OCI-M2 (cell line): ENCODE results near the gene TMBIM1.
"Not testable (repeated sequence)": the region's sequence is repeated elsewhere in the genome, so short reads cannot be mapped to it uniquely, and the experiment has no call there.

Experiments
- DNase-seq: peaks from one replicate; lab custom pipeline; 2025; ENCODE audit not compliant: unreplicated experiment; lab: John Stamatoyannopoulos, UW

Gene TMBIM1

GRCh38 chr2:218273214-218273907 lies 18.9 kb downstream of the TMBIM1 start:
- DNase-seq: not testable (repeated sequence)

DNA sequence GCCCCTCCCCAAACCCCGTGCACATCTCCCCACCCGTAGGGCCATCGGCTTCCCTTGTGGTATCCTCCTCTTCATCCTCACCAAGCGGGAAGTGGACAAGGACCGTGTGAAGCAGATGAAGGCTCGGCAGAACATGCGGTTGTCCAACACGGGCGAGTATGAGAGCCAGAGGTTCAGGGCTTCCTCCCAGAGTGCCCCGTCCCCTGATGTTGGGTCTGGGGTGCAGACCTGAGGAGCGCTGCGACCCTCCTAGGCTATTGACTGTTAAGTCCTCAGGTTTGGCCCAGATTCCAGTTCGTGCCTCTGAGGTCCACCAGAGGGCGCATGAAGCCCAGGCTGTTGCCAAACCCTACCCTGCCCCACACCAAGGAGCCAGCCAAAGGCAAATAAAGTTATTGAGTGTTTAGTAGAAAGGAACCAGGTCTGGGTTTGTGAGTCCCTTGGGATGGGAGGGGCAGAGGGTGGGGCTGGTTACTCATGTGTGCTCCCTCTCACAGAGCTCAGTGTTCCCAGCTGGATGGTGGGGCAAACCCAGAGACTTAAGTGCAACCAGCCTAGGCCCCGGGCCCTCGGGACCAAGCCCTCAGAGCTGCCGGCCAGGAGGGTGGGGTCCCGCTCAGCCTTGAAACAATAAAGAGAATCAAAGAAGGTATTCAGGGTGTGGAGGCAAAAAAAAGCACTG lies 19.6 kb downstream of the TMBIM1 start:
- DNase-seq: peak; percentile 54

DNA sequence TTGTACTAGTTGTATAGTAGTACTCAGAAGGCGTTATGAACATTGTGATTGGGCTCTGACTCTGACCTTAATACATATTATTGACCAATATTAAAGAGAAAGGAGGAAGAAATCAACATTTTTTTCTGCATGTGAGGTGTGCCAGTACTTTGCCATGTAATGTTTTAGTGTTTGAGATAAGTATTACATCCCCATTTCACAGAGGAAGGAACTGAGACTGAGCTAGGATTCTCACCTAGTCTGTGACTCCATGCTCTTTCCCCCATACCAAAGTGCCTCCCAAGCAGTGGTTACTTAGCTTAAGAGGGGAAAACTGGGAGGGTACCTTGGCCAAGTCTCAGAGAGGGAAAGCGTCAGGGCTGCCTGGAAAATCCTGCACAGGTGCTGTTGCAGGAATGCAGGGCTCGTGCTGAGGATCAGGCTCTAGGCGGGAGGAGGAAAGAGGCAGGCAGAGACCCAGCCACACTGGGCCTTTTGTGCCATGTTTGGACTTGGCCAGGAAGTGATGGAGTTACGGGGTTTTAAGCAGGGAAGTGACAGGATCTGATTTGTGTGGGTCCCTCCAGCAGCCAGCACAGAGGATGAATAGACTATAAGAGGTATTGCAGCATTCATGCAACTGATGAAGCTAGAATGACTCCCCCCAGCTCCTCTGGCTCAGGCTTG lies 20.3 kb downstream of the TMBIM1 start:
- no peak for DNase-seq

GRCh38 chr2:218271487-218271797 lies 20.9 kb downstream of the TMBIM1 start:
- no peak for DNase-seq

GRCh38 chr2:218270721-218271486 lies 21.4 kb downstream of the TMBIM1 start:
- DNase-seq: no peak

GRCh38 chr2:218269900-218270720 lies 22.2 kb downstream of the TMBIM1 start, which contains the start of the genes AAMP and PNKD:
Gene AAMP, minus strand, starts transcription at chr2:218270137. Its CDS starts 51 bp downstream, at chr2:218270086.
Gene PNKD, plus strand, starts transcription at chr2:218270519. Its CDS starts 17 bp downstream, at chr2:218270536.
- peak; percentile 89 for DNase-seq

DNA sequence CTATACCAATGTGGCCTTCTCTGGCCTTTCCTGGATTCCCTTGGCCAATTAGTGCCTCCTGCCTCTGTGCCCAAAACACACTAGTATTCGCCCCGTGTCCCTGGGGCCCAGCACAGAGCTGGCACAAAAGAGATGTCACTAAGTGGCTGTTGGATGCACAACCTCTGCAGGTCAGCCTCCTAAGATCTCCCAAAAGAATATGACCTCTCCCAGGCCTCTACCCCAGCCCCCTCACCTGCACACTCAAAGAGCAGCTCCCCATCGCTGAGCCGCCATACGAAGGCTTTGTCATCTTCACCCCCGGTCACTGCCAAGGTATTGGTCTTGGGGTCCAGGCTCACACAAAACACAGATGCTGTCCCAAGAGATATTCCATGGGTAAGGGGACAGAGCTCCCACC lies 25.0 kb downstream of the TMBIM1 start:
- DNase-seq: no peak

GRCh38 chr2:218266316-218266979 lies 25.9 kb downstream of the TMBIM1 start:
- no peak for DNase-seq

- no peak for DNase-seq
These were observed 26.7 kb downstream of the TMBIM1 start for GRCh38 chr2:218265626-218266025.

- DNase-seq: no peak
These were observed 27.3 kb downstream of the TMBIM1 start for GRCh38 chr2:218264773-218265561.

GRCh38 chr2:218263817-218264641 lies 28.3 kb downstream of the TMBIM1 start:
- no peak for DNase-seq

DNA sequence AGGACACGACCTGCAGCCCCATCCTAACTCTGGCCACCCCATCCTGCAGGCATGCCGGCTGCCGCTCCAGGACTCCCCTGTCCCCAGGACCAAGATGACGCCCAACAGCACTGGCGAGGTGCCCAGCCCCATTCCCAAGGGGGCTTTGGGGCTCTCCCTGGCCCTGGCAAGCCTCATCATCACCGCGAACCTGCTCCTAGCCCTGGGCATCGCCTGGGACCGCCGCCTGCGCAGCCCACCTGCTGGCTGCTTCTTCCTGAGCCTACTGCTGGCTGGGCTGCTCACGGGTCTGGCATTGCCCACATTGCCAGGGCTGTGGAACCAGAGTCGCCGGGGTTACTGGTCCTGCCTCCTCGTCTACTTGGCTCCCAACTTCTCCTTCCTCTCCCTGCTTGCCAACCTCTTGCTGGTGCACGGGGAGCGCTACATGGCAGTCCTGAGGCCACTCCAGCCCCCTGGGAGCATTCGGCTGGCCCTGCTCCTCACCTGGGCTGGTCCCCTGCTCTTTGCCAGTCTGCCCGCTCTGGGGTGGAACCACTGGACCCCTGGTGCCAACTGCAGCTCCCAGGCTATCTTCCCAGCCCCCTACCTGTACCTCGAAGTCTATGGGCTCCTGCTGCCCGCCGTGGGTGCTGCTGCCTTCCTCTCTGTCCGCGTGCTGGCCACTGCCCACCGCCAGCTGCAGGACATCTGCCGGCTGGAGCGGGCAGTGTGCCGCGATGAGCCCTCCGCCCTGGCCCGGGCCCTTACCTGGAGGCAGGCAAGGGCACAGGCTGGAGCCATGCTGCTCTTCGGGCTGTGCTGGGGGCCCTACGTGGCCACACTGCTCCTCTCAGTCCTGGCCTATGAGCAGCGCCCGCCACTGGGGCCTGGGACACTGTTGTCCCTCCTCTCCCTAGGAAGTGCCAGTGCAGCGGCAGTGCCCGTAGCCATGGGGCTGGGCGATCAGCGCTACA lies 29.4 kb downstream of the TMBIM1 start:
- no peak for DNase-seq

DNA sequence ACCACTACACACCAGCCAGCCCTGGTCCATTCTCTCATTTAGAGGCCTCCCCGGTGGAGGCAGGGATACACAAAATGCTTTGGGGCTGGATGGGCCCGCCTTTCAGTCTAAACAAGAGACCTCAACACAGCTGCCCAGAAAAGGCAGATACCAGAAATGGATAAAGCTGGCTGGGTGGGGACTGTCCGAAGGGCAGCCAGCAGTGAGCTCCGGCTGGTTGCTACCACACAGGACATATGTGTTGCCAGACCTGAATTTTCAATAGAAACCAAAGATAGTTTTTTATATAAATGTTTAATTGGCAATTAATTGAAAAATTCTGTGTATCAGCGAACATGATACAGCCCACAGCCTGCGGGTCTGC lies 30.1 kb downstream of the TMBIM1 start:
- DNase-seq: no peak

- no peak for DNase-seq
These were observed 30.7 kb downstream of the TMBIM1 start for GRCh38 chr2:218261423-218262236.

DNA sequence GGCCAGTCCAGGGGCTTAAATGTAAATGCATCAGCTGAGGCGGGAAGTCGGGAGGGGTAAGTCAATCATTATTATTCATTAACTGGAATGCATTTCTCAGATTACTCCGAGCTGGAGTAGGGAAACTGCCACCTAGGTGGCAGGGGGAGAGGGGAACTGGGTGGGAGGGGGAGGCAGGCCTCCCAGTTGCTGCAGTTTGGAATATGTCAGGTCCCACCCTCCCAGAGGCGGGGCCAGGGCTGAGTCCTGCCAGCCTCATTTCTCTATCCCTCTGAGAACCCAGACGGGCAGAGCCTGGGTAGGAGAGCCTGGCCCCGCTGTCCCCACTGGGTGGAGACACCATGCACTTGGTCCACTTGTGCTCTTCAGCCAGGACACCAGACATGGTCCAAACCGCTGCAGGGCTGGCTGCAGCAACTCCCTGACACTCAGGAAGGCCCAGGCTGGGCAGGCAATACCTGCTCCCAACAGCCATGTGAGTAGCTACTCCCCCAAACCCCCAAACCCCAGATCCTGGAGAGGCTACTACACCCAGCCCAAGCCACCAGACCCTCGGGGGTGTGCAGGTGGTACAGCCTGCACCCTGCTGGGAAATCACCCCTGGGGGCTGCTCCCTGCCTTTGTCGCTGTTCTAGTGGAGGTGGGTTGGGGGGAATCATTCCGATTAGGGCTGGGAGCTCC lies 31.4 kb downstream of the TMBIM1 start, which contains the start of gene GPBAR1:
TSS of gene GPBAR1 (plus strand) at position 274 of the 681 bp plus-strand sequence. CDS start 1,710 bp downstream, outside the sequence.
- no peak for DNase-seq

DNA sequence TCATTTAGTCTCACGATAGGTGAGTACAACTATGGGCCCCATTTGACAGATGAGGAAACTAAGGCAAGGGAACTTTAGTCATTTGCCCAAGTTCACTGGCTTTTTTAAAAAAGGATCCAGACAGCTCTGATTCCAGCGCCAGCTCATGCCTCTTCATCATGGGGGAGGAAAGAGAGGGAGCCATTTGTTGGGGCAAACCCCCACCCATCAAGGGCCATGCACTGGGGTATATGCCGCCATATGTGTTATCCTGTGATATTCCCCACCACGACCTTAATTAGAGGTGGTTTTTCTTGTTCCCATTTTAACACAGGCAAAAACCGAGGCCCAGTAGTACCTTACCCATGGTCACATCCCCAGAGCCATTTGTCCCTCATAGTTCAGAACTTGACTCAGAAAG lies 32.1 kb downstream of the TMBIM1 start:
- DNase-seq: no peak
